ENCODE results near the gene CYBA. TPM values are rescaled to one million over a fixed set of nuclear protein-coding genes. Genes with fewer than 3 reads are reported as not detected.
A peak's percentile ranks its signal among the peaks of the same experiment; 100 is the strongest.

Gene CYBA
- total RNA-seq, 1 donor from 2014 or later, result 116 TPM

DNA sequence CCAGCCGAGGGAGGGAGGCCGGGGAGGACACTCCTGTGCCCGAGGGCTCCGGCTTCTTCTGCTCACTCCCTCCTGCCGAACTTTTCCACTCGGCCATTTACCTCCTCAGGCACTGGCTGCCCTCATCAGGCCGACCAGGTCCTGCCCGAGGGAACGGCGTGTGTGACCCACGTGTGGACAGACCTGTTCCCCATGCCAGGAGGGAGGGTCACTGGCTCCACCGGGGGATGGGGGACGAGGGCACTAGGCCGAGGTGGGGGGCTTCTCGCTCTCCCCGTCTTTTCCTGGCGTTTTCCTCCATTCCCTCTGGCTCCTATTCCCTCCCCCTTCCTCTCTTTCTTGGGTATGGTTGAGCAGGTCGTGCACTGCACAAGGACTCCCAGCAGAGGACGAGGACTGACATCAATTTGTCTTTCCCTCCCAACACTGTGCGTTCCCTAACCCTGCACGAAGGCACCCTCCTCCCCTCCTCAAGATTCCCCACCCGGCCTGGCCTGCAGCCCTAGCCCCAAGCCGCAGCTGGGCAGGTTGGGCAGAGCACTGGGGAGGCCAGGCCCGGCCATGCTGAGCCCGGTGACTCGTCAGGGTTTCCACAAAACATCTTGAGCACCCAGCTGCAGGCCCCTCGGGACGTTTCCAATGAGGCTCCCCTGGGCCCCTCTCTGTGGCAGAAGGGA, 15.7 kb downstream of the CYBA start:
- TF ChIP-seq, protein P1, sequence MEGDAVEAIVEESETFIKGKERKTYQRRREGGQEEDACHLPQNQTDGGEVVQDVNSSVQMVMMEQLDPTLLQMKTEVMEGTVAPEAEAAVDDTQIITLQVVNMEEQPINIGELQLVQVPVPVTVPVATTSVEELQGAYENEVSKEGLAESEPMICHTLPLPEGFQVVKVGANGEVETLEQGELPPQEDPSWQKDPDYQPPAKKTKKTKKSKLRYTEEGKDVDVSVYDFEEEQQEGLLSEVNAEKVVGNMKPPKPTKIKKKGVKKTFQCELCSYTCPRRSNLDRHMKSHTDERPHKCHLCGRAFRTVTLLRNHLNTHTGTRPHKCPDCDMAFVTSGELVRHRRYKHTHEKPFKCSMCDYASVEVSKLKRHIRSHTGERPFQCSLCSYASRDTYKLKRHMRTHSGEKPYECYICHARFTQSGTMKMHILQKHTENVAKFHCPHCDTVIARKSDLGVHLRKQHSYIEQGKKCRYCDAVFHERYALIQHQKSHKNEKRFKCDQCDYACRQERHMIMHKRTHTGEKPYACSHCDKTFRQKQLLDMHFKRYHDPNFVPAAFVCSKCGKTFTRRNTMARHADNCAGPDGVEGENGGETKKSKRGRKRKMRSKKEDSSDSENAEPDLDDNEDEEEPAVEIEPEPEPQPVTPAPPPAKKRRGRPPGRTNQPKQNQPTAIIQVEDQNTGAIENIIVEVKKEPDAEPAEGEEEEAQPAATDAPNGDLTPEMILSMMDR (IDR thresholded peaks at IDR 0.05; ENCODE audit: unreplicated experiment), result no peak
- H3K9me3 Mint-ChIP-seq, result no peaks in the 10 kb centered on the region
- H3K4me3 Mint-ChIP-seq, result peak overlapping the region; percentile 50
- H3K4me1 Mint-ChIP-seq, result peaks cover 3% of the 10 kb centered on the region
- H3K27ac Mint-ChIP-seq, result no peak overlapping the region
- H3K27me3 Mint-ChIP-seq (ENCODE audit: low read depth), result peaks cover 48% of the 10 kb centered on the region
- no peak for DNase-seq (ENCODE audit: low spot score in 2 of 2, unreplicated experiment in 2 of 2)
- H3K36me3 Mint-ChIP-seq, result peaks cover 3% of the 10 kb centered on the region

DNA sequence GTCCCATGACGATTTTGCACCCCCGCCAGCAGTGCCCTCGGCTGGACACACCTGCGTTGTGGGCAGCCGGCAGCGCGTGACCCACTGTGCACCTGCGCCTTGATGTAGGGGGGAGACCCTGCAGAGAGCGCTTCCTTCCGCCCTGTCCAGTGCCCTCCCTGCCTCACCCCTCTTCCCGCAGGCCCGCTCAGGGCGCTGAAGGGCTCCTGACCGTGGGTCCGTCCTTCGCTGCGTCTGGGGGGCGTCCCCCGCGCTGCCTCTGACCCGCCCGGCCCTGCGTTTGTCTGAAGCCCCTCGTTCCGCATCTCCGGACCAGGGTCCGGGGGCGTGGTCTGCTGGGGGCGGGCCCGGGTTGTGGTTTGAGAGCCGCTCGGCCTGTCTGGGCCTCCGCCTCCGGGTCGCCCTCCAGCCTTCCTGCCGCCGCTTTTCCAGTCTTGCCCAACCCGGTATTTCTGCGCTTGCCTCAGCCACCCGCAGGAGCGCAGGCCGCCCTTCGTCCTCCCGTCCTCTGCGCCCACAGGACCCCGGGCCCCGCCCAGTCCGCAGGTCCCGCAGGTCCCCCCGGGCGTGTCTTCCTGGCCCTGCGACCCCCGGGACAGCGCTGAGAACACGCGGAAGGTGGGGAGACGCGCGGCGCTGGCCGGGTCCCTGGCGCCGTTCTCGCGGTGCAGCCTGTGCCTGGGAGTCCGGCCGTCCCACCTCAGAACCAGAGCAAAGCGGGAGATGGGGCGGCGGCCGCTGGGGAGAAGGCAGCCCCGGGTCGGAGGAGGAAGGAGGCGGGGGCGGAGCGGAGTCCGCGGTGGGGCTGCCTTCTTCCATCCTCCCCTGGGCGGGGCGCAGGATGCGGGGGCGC, 16.5 kb downstream of the CYBA start:
- peaks cover 43% of the 10 kb centered on the region for H3K27me3 Mint-ChIP-seq (ENCODE audit: low read depth)
- peaks cover 3% of the 10 kb centered on the region for H3K4me1 Mint-ChIP-seq
- H3K9me3 Mint-ChIP-seq, result no peaks in the 10 kb centered on the region
- no peak overlapping the region for H3K27ac Mint-ChIP-seq
- TF ChIP-seq, protein P1 (IDR thresholded peaks at IDR 0.05; ENCODE audit: unreplicated experiment), result no peak
- peak in 1 of 2 experiments; percentile 60 for DNase-seq (ENCODE audit: low spot score in 2 of 2, unreplicated experiment in 2 of 2)
- peaks cover 5% of the 10 kb centered on the region for H3K36me3 Mint-ChIP-seq
- H3K4me3 Mint-ChIP-seq, result peak overlapping the region; percentile 60

DNA sequence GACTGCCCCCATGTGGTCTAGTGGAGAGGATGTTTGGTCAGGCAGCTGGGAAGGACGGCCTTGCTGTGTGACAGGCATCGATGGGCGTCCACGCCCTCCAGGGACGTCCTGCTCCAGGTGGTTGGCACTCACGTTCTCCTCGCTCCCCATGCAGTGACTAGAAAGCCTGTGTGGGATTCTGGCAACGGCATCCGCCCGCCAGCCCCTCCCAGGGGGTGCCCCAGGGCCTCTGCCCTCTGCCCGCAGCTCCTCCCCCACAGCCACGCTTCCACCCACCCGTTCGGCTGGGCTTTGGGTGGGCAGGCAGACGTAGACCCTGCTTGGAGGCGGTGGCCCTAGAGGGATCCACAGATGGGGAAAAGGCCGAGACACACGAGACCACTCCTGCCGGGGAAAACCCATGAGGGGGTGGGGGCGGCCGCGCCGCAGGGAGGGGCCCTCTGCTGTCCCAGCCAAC, 17.1 kb downstream of the CYBA start:
- peaks cover 3% of the 10 kb centered on the region for H3K4me1 Mint-ChIP-seq
- peak overlapping the region; percentile 26 for H3K4me3 Mint-ChIP-seq
- TF ChIP-seq, protein P1 (IDR thresholded peaks at IDR 0.05; ENCODE audit: unreplicated experiment), result no peak
- no peaks in the 10 kb centered on the region for H3K9me3 Mint-ChIP-seq
- peaks cover 37% of the 10 kb centered on the region for H3K27me3 Mint-ChIP-seq (ENCODE audit: low read depth)
- no peak overlapping the region for H3K27ac Mint-ChIP-seq
- no peak for DNase-seq (ENCODE audit: low spot score in 2 of 2, unreplicated experiment in 2 of 2)
- peaks cover 5% of the 10 kb centered on the region for H3K36me3 Mint-ChIP-seq

DNA sequence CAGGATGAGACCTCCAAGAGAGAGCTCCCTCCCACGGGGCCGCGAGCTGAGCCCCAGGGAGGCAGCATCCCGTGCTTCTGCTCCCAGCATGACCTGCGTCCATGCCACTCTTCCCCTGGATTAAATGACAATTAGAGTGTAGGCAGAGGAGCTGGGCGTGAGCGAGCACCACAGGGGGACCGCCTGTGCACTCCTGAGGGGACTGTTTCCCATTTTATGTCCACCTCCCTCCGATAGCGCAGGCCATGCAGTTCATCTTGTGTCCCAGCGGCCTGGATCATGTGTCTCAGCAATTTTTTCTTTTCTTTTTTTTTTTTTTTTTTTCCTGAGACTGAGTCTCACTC, 18.3 kb downstream of the CYBA start:
- TF ChIP-seq, protein P1 (IDR thresholded peaks at IDR 0.05; ENCODE audit: unreplicated experiment), result no peak
- no peak overlapping the region for H3K4me3 Mint-ChIP-seq
- no peak for DNase-seq (ENCODE audit: low spot score in 2 of 2, unreplicated experiment in 2 of 2)
- H3K27ac Mint-ChIP-seq, result no peak overlapping the region
- peaks cover 26% of the 10 kb centered on the region for H3K27me3 Mint-ChIP-seq (ENCODE audit: low read depth)
- H3K36me3 Mint-ChIP-seq, result peaks cover 7% of the 10 kb centered on the region
- H3K4me1 Mint-ChIP-seq, result peaks cover 3% of the 10 kb centered on the region
- no peaks in the 10 kb centered on the region for H3K9me3 Mint-ChIP-seq

DNA sequence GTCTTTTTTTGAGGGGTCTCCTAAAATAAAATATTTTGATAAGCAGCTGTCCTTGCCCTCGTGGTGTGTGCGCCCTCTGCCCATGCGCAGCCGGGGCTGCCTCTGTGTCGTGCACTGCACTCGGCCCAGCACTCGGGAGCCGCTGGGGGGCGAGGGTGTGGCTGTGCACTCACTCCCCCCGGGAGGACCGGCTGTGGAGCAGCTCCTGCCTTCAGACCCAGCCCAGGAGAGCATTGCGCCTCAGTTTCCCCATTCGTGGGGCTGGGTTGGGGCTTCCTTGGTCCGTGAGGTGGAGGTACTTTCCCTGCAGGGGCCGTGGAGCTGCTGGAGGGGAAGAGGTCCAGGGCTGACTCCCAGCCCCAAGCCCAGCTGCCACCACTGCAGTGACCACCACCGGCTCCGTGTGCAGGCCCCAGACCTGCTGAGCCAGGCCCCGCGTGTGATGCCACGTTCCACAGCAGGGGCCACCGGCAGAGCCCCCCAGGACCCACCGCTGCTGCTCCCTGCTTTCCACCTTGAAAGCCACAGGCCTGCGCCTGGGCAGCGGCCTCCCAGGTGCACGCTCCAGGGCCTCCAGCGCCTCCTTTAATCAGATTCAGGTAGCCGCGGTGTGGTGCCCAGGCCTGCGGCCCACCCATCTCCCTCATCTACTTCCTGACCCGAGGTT, 18.8 kb downstream of the CYBA start:
- TF ChIP-seq, protein P1 (IDR thresholded peaks at IDR 0.05; ENCODE audit: unreplicated experiment), result no peak
- Mint-ChIP-seq H3K4me1 (peaks cover 3% of the 10 kb centered on the region), H3K9me3 (no peaks in the 10 kb centered on the region), H3K27me3 (ENCODE audit: low read depth) (peaks cover 21% of the 10 kb centered on the region), H3K36me3 (peaks cover 10% of the 10 kb centered on the region), H3K4me3 (no peak overlapping the region), H3K27ac (no peak overlapping the region)
- DNase-seq (ENCODE audit: low spot score in 2 of 2, unreplicated experiment in 2 of 2), result no peak
